Sigmoid colon (tissue), 4 donors: ENCODE measurements around the gene RBM47.
"Not testable (repeated sequence)": the region's sequence is repeated elsewhere in the genome, so short reads cannot be mapped to it uniquely, and the experiment has no call there.

ENCODE experiments used
- EP300 ChIP-seq, 4 donors: sonication (generic); formaldehyde crosslinking; IDR thresholded peaks; one replicate each; pipeline ENCODE4 v1.6.1; 2017; ENCODE audit warnings: antibody characterized with exemption in 4 of 4
- POLR2A ChIP-seq, 2 donors: fragments of 450-650 bp; IDR thresholded peaks; one replicate each; pipeline ENCODE4 v1.6.1; 2016; ENCODE audit warnings: antibody characterized with exemption in 2 of 2, mild to moderate bottlenecking in 2 of 2, moderate library complexity in 2 of 2
- TF ChIP-seq, protein P1 (sequence below), 4 experiments: fragments of 450-650 bp in 3 of 4; fragments of 200-600 bp in 1 of 4; IDR thresholded peaks; one replicate each; pipeline ENCODE4 v1.5.1; 2016 to 2019; ENCODE audit warnings: antibody characterized with exemption in 4 of 4, mild to moderate bottlenecking in 3 of 4, moderate library complexity in 2 of 4

- TF ChIP-seq, protein P1, sequence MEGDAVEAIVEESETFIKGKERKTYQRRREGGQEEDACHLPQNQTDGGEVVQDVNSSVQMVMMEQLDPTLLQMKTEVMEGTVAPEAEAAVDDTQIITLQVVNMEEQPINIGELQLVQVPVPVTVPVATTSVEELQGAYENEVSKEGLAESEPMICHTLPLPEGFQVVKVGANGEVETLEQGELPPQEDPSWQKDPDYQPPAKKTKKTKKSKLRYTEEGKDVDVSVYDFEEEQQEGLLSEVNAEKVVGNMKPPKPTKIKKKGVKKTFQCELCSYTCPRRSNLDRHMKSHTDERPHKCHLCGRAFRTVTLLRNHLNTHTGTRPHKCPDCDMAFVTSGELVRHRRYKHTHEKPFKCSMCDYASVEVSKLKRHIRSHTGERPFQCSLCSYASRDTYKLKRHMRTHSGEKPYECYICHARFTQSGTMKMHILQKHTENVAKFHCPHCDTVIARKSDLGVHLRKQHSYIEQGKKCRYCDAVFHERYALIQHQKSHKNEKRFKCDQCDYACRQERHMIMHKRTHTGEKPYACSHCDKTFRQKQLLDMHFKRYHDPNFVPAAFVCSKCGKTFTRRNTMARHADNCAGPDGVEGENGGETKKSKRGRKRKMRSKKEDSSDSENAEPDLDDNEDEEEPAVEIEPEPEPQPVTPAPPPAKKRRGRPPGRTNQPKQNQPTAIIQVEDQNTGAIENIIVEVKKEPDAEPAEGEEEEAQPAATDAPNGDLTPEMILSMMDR (IDR thresholded peaks at IDR 0.05), result not testable (repeated sequence)
- not testable (repeated sequence) for TF ChIP-seq POLR2A, EP300 (IDR thresholded peaks at IDR 0.05)
Observed at GRCh38 chr4:40517081-40517480, 112.6 kb downstream of the RBM47 start.
